ENCODE results near the gene INTS2.

Gene INTS2

GRCh38 chr17:61927208-61928100 lies at the start of gene INTS2:
Gene INTS2 (minus strand): TSS chr17:61927982. CDS start chr17:61926644, 1,338 bp downstream.
- DNase-seq (ENCODE audit: low read depth) = peak; percentile 79
- H3K4me3 ChIP-seq (ENCODE audit: low read length) = peak within 1 kb of the TSS; percentile 91
- TF ChIP-seq CTCF (conservative IDR thresholded peaks at IDR 0.05; ENCODE audit: low read depth, low read length) = no peak

- no peak for DNase-seq (ENCODE audit: low read depth)
- no peak overlapping the region for H3K4me3 ChIP-seq (ENCODE audit: low read length)
- TF ChIP-seq CTCF (conservative IDR thresholded peaks at IDR 0.05; ENCODE audit: low read depth, low read length) = no peak
Observed at GRCh38 chr17:61974115-61974514, 46.3 kb upstream of the INTS2 start.

GRCh38 chr17:61972311-61972710 lies 44.5 kb upstream of the INTS2 start:
- TF ChIP-seq CTCF (conservative IDR thresholded peaks at IDR 0.05; ENCODE audit: low read depth, low read length) = no peak
- no peak for DNase-seq (ENCODE audit: low read depth)
- no peak overlapping the region for H3K4me3 ChIP-seq (ENCODE audit: low read length)

GRCh38 chr17:61970030-61970429 lies 42.2 kb upstream of the INTS2 start:
- no peak for TF ChIP-seq CTCF (conservative IDR thresholded peaks at IDR 0.05; ENCODE audit: low read depth, low read length)
- no peak overlapping the region for H3K4me3 ChIP-seq (ENCODE audit: low read length)
- DNase-seq (ENCODE audit: low read depth) = no peak

GRCh38 chr17:61968757-61969156 lies 41.0 kb upstream of the INTS2 start:
- H3K4me3 ChIP-seq (ENCODE audit: low read length) = no peak overlapping the region
- TF ChIP-seq CTCF (conservative IDR thresholded peaks at IDR 0.05; ENCODE audit: low read depth, low read length) = no peak

GRCh38 chr17:61967729-61968128 lies 39.9 kb upstream of the INTS2 start:
- no peak for TF ChIP-seq CTCF (conservative IDR thresholded peaks at IDR 0.05; ENCODE audit: low read depth, low read length)
- DNase-seq (ENCODE audit: low read depth) = no peak
- no peak overlapping the region for H3K4me3 ChIP-seq (ENCODE audit: low read length)

More at GRCh38 chr17:61968757-61969156, 41.0 kb upstream of the INTS2 start:
- DNase-seq (ENCODE audit: low read depth) = no peak

GRCh38 chr17:61966191-61966590 lies 38.4 kb upstream of the INTS2 start:
- H3K4me3 ChIP-seq (ENCODE audit: low read length) = no peak overlapping the region
- no peak for TF ChIP-seq CTCF (conservative IDR thresholded peaks at IDR 0.05; ENCODE audit: low read depth, low read length)
- DNase-seq (ENCODE audit: low read depth) = no peak

Measured in retinal pigment epithelial cell (primary cell).